H9 (cell line): ENCODE results near the gene PCBD2. TPM values are rescaled to one million over a fixed set of nuclear protein-coding genes. Genes with fewer than 3 reads are reported as not detected.
"Not testable (repeated sequence)": the region's sequence is repeated elsewhere in the genome, so short reads cannot be mapped to it uniquely, and the experiment has no call there.

Experiments
- DNase-seq: peaks from one replicate; pipeline ENCODE4 v3.0.0-alpha.2; 2017
- H2AFZ ChIP-seq: one replicate; pipeline ENCODE4 v1.6.1; 2013; ENCODE audit warnings: mild to moderate bottlenecking, low read length, control low read depth, moderate library complexity
- H2AK5ac ChIP-seq: 2 replicates; pipeline ENCODE4 v1.6.1; 2013; ENCODE audit warnings: low read length, control low read depth, mixed read lengths; ENCODE audit not compliant: insufficient read length
- H2BK120ac ChIP-seq: one replicate; pipeline ENCODE4 v1.6.1; 2013; ENCODE audit warnings: low read depth, mild to moderate bottlenecking, low read length, control low read depth, inconsistent platforms; ENCODE audit not compliant: poor library complexity, severe bottlenecking
- H2BK12ac ChIP-seq: 2 replicates; pipeline ENCODE4 v1.6.1; 2013; ENCODE audit warnings: low read length, control low read depth, mixed read lengths, low read depth; ENCODE audit not compliant: insufficient read length
- H2BK15ac ChIP-seq: 2 replicates; pipeline ENCODE4 v1.6.1; 2013; ENCODE audit warnings: low read depth, low read length, control low read depth
- H2BK20ac ChIP-seq: one replicate; pipeline ENCODE4 v1.6.1; 2013; ENCODE audit warnings: low read depth, mild to moderate bottlenecking, low read length, control low read depth, inconsistent platforms; ENCODE audit not compliant: poor library complexity, severe bottlenecking
- H2BK5ac ChIP-seq: 2 replicates; pipeline ENCODE4 v1.6.1; 2013; ENCODE audit warnings: low read length, control low read depth, mixed read lengths; ENCODE audit not compliant: insufficient read length
- H3K14ac ChIP-seq: 2 replicates; pipeline ENCODE4 v1.6.1; 2013; ENCODE audit warnings: low read length, control low read depth; ENCODE audit not compliant: insufficient read depth
- H3K18ac ChIP-seq: 2 replicates; pipeline ENCODE4 v1.6.1; 2013; ENCODE audit warnings: low read depth, mild to moderate bottlenecking, mixed read lengths, low read length, control low read depth; ENCODE audit not compliant: insufficient read length
- H3K23ac ChIP-seq: 2 replicates; pipeline ENCODE4 v1.6.1; 2013; ENCODE audit warnings: low read length, control low read depth, mixed read lengths, low read depth; ENCODE audit not compliant: insufficient read length
- H3K23me2 ChIP-seq: 2 replicates; pipeline ENCODE4 v1.6.1; 2013; ENCODE audit warnings: low read depth, mild to moderate bottlenecking, mixed read lengths, low read length, control low read depth; ENCODE audit not compliant: insufficient read length, poor library complexity, severe bottlenecking
- H3K27ac ChIP-seq: 2 replicates; pipeline ENCODE4 v1.5.1; 2013; ENCODE audit warnings: low read length, control low read depth, mixed read lengths, low read depth; ENCODE audit not compliant: insufficient read length
- H3K27me3 ChIP-seq: 2 replicates; pipeline ENCODE4 v1.6.1; 2013; ENCODE audit warnings: low read length, control low read depth, inconsistent platforms; ENCODE audit not compliant: insufficient read depth
- H3K4ac ChIP-seq: 2 replicates; pipeline ENCODE4 v1.6.1; 2013; ENCODE audit warnings: low read depth, mild to moderate bottlenecking, control low read depth, inconsistent platforms, low read length, moderate library complexity
- H3K4me1 ChIP-seq: 2 replicates; pipeline ENCODE4 v1.6.1; 2013; ENCODE audit warnings: low read length, control low read depth, inconsistent platforms; ENCODE audit not compliant: insufficient read depth
- H3K4me2 ChIP-seq: 2 replicates; pipeline ENCODE4 v1.6.1; 2013; ENCODE audit warnings: low read length, control low read depth, mixed read lengths; ENCODE audit not compliant: insufficient read length, insufficient read depth
- H3K56ac ChIP-seq: 2 replicates; pipeline ENCODE4 v1.6.1; 2013; ENCODE audit warnings: low read depth, mild to moderate bottlenecking, mixed read lengths, low read length, control low read depth; ENCODE audit not compliant: insufficient read length
- H3K79me1 ChIP-seq: 2 replicates; pipeline ENCODE4 v1.6.1; 2013; ENCODE audit warnings: low read depth, mild to moderate bottlenecking, moderate library complexity, low read length, control low read depth, inconsistent platforms; ENCODE audit not compliant: insufficient read depth, poor library complexity, severe bottlenecking
- H3K79me2 ChIP-seq: 2 replicates; pipeline ENCODE4 v1.6.1; 2013; ENCODE audit warnings: low read length, control low read depth, inconsistent platforms; ENCODE audit not compliant: insufficient read depth
- H3K9ac ChIP-seq: 2 replicates; pipeline ENCODE4 v1.6.1; 2013; ENCODE audit warnings: low read length, control low read depth, mixed read lengths; ENCODE audit not compliant: insufficient read length; ENCODE audit errors: extremely low read depth
- H3K9me3 ChIP-seq: one replicate; pipeline ENCODE4 v1.6.1; 2013; ENCODE audit warnings: low read depth, low read length, inconsistent platforms; ENCODE audit not compliant: control insufficient read depth
- H3T11ph ChIP-seq: one replicate; pipeline ENCODE4 v1.6.1; 2013; ENCODE audit warnings: mild to moderate bottlenecking, low read length, control low read depth, inconsistent platforms
- H4K20me1 ChIP-seq: one replicate; pipeline ENCODE4 v1.6.1; 2013; ENCODE audit not compliant: control insufficient read depth, insufficient read length, insufficient read depth
- H4K5ac ChIP-seq: 2 replicates; pipeline ENCODE4 v1.6.1; 2013; ENCODE audit warnings: low read depth, mild to moderate bottlenecking, mixed read lengths, low read length, control low read depth; ENCODE audit not compliant: insufficient read length
- H4K8ac ChIP-seq: replicated peaks from 2 replicates; pipeline ENCODE4 v1.6.1; 2013; ENCODE audit warnings: low read length, control low read depth, mixed read lengths, low read depth; ENCODE audit not compliant: insufficient read length
- H4K91ac ChIP-seq: 2 replicates; pipeline ENCODE4 v1.6.1; 2013; ENCODE audit warnings: low read depth, mild to moderate bottlenecking, moderate library complexity, mixed read lengths, low read length, control low read depth; ENCODE audit not compliant: insufficient read length
- H3K27ac Mint-ChIP-seq, 3 experiments: 2 replicates in 2 of 3; 3 replicates in 1 of 3; pipeline ENCODE4 v1.8.0; 2020 to 2021; ENCODE audit warnings: mixed read lengths in 3 of 3, mild to moderate bottlenecking in 1 of 3, moderate library complexity in 1 of 3
- H3K27me3 Mint-ChIP-seq: 2 replicates; pipeline ENCODE4 v1.8.0; 2021; ENCODE audit warnings: low read depth, mild to moderate bottlenecking, moderate library complexity, mixed read lengths
- H3K36me3 Mint-ChIP-seq, 3 experiments: 2 replicates in 2 of 3; 3 replicates in 1 of 3; pipeline ENCODE4 v1.8.0; 2020 to 2021; ENCODE audit warnings: low read depth in 3 of 3, mixed read lengths in 3 of 3; ENCODE audit not compliant: insufficient read depth in 1 of 3
- H3K4me1 Mint-ChIP-seq, 2 experiments: 2 replicates each; pipeline ENCODE4 v1.8.0; 2020; ENCODE audit warnings: mixed read lengths in 2 of 2
- H3K4me3 Mint-ChIP-seq, 2 experiments: 2 replicates in 1 of 2; 3 replicates in 1 of 2; pipeline ENCODE4 v1.8.0; 2020 to 2021; ENCODE audit warnings: mild to moderate bottlenecking in 2 of 2, mixed read lengths in 2 of 2, moderate library complexity in 1 of 2
- H3K9me3 Mint-ChIP-seq, 2 experiments: 2 replicates in 1 of 2; 3 replicates in 1 of 2; pipeline ENCODE4 v1.8.0; 2020; ENCODE audit warnings: mild to moderate bottlenecking in 2 of 2, mixed read lengths in 2 of 2, moderate library complexity in 1 of 2
- WGBS: extraction: QIAGEN DNeasy Blood & Tissue Kit; methylation state at CpG from one replicate; pipeline ENCODE4 v1.1.7; 2013; ENCODE audit warnings: missing lambda C conversion rate, low lambda C conversion rate, mixed read lengths; ENCODE audit not compliant: insufficient read length; ENCODE audit errors: extremely low coverage; 5-methylcytosine and 5-hydroxymethylcytosine counted together
- total RNA-seq: library from RNA; stranded (reverse); gene quantifications from 2 replicates; pipeline ENCODE4 v1.2.1, GENCODE V29; 2021
- TF ChIP-seq, protein P1 (sequence below): fragments of 200-600 bp; sonication (generic); conservative IDR thresholded peaks from 3 replicates; pipeline ENCODE4 v1.8.0; 2021; ENCODE audit warnings: antibody characterized with exemption, mild to moderate bottlenecking

The PCBD2 gene
- total RNA-seq, 1 experiment from 2014 or later, result 11.9 TPM

GRCh38 chr5:134879456-134879855 is 25.5 kb upstream of the PCBD2 start:
- no peak overlapping the region for H4K8ac ChIP-seq
- no peak overlapping the region for H3T11ph ChIP-seq
- H3K4me3 Mint-ChIP-seq, result no peak overlapping the region
- H2AFZ ChIP-seq, result no peak overlapping the region
- no peak for DNase-seq
- no peak overlapping the region for H4K5ac ChIP-seq
- H3K9ac ChIP-seq, result no peak overlapping the region
- TF ChIP-seq, protein P1, sequence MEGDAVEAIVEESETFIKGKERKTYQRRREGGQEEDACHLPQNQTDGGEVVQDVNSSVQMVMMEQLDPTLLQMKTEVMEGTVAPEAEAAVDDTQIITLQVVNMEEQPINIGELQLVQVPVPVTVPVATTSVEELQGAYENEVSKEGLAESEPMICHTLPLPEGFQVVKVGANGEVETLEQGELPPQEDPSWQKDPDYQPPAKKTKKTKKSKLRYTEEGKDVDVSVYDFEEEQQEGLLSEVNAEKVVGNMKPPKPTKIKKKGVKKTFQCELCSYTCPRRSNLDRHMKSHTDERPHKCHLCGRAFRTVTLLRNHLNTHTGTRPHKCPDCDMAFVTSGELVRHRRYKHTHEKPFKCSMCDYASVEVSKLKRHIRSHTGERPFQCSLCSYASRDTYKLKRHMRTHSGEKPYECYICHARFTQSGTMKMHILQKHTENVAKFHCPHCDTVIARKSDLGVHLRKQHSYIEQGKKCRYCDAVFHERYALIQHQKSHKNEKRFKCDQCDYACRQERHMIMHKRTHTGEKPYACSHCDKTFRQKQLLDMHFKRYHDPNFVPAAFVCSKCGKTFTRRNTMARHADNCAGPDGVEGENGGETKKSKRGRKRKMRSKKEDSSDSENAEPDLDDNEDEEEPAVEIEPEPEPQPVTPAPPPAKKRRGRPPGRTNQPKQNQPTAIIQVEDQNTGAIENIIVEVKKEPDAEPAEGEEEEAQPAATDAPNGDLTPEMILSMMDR, result no peak
- H3K56ac ChIP-seq, result no peak overlapping the region
- no peak overlapping the region for H2BK5ac ChIP-seq
- H4K20me1 ChIP-seq, result no peaks in the 10 kb centered on the region
- H3K4me1 ChIP-seq, result no peaks in the 10 kb centered on the region
- H3K27me3 Mint-ChIP-seq, result no peaks in the 10 kb centered on the region
- H3K79me2 ChIP-seq, result no peaks in the 10 kb centered on the region
- H3K4me2 ChIP-seq, result no peak overlapping the region
- no peak overlapping the region for H2BK20ac ChIP-seq
- H2AK5ac ChIP-seq, result no peak overlapping the region
- H3K27ac Mint-ChIP-seq, result no peak overlapping the region
- H3K23ac ChIP-seq, result no peak overlapping the region
- no peak overlapping the region for H3K27ac ChIP-seq
- no peak overlapping the region for H3K14ac ChIP-seq
- no peak overlapping the region for H4K91ac ChIP-seq
- H3K79me1 ChIP-seq, result no peaks in the 10 kb centered on the region
- no peak overlapping the region for H3K18ac ChIP-seq
- WGBS, result no CpG with 5 or more reads among the region's 3 CpGs
- peaks cover 0 to 5% of the 10 kb centered on the region in 2 experiments; a peak in 4 of 5 replicates for H3K9me3 Mint-ChIP-seq
- H3K23me2 ChIP-seq, result peaks cover 6% of the 10 kb centered on the region
- H2BK120ac ChIP-seq, result no peak overlapping the region
- H2BK12ac ChIP-seq, result no peak overlapping the region
- peaks cover 4 to 9% (median 5%) of the 10 kb centered on the region in 3 experiments; a peak in 5 of 7 replicates for H3K36me3 Mint-ChIP-seq
- no peak overlapping the region for H3K4ac ChIP-seq
- peaks cover 16 to 18% of the 10 kb centered on the region in 2 experiments for H3K4me1 Mint-ChIP-seq
- H3K27me3 ChIP-seq, result no peaks in the 10 kb centered on the region
- no peak overlapping the region for H2BK15ac ChIP-seq
- H3K9me3 ChIP-seq, result no peaks in the 10 kb centered on the region

- H3K79me1 ChIP-seq, H3K79me2 ChIP-seq, H2BK15ac ChIP-seq, H3K4me2 ChIP-seq, H2AK5ac ChIP-seq, H3K27me3 Mint-ChIP-seq, H3K23me2 ChIP-seq, H2BK12ac ChIP-seq, H3K27me3 ChIP-seq, H3K4ac ChIP-seq, H4K5ac ChIP-seq, H3K56ac ChIP-seq, H3T11ph ChIP-seq, H3K18ac ChIP-seq, H3K4me3 Mint-ChIP-seq, H4K91ac ChIP-seq, H3K27ac Mint-ChIP-seq, H3K14ac ChIP-seq, H4K8ac ChIP-seq, H3K27ac ChIP-seq, H3K9me3 ChIP-seq, H3K23ac ChIP-seq, H3K36me3 Mint-ChIP-seq, DNase-seq, H2BK120ac ChIP-seq, H2BK5ac ChIP-seq, H2BK20ac ChIP-seq, H3K9me3 Mint-ChIP-seq, H3K4me1 ChIP-seq, H4K20me1 ChIP-seq, H3K9ac ChIP-seq, H2AFZ ChIP-seq: not testable (repeated sequence)
- H3K4me1 Mint-ChIP-seq, result peaks cover 9 to 12% of the 10 kb centered on the region in 2 experiments
- no CpG with 5 or more reads among the region's 3 CpGs for WGBS
These were observed 24.0 kb upstream of the PCBD2 start for GRCh38 chr5:134880937-134881336.
